Activated CD8-positive, alpha-beta T cell treated with anti-CD3 and anti-CD28 coated beads, Interleukin-2, amount 10 ng/mL, durations not matched to agents 7 days and 5 days (primary cell): Measurements from ENCODE around the gene BANF1. TPM values are rescaled to one million over a fixed set of nuclear protein-coding genes. Genes with fewer than 3 reads are reported as not detected.

ENCODE experiments used
- ATAC-seq: fragments of 150-1000 bp; cut with Tn5 transposase; one replicate; pipeline ENCODE4 v1.10.0; 2021; ENCODE audit warnings: moderate library complexity
- CTCF ChIA-PET: fragments of 350-600 bp; sonication (Branson Sonifier 250); formaldehyde crosslinking; loops from one replicate; lab custom pipeline; 2021; ENCODE audit warnings: antibody characterized with exemption; lab: Charles Lee
- POLR2A ChIA-PET: fragments of 350-600 bp; sonication (Branson Sonifier 250); formaldehyde crosslinking; loops from one replicate; lab custom pipeline; 2021; ENCODE audit warnings: antibody characterized with exemption; lab: Charles Lee
- DNase-seq: peaks from one replicate; pipeline ENCODE4 v3.0.0-alpha.2; 2020
- H3K27ac Mint-ChIP-seq: one replicate; pipeline ENCODE4 v1.8.0; 2021; ENCODE audit warnings: mild to moderate bottlenecking, mixed read lengths
- H3K27me3 Mint-ChIP-seq: one replicate; pipeline ENCODE4 v1.8.0; 2021; ENCODE audit warnings: low read depth, mixed read lengths
- H3K36me3 Mint-ChIP-seq: one replicate; pipeline ENCODE4 v1.8.0; 2021; ENCODE audit warnings: low read depth, mixed read lengths
- H3K4me1 Mint-ChIP-seq: one replicate; pipeline ENCODE4 v1.8.0; 2021; ENCODE audit warnings: low read depth, mixed read lengths
- H3K4me3 Mint-ChIP-seq: one replicate; pipeline ENCODE4 v1.8.0; 2021; ENCODE audit warnings: mild to moderate bottlenecking, mixed read lengths
- H3K9me3 Mint-ChIP-seq: one replicate; pipeline ENCODE4 v1.8.0; 2022; ENCODE audit warnings: mixed read lengths; ENCODE audit not compliant: insufficient read depth
- total RNA-seq, 2 experiments: library from RNA; stranded (reverse); gene quantifications; one replicate each; pipeline ENCODE4 v1.2.3, GENCODE V29; 2021

Gene BANF1
- total RNA-seq, 2 experiments from 2014 or later, result 290 to 298 TPM

DNA sequence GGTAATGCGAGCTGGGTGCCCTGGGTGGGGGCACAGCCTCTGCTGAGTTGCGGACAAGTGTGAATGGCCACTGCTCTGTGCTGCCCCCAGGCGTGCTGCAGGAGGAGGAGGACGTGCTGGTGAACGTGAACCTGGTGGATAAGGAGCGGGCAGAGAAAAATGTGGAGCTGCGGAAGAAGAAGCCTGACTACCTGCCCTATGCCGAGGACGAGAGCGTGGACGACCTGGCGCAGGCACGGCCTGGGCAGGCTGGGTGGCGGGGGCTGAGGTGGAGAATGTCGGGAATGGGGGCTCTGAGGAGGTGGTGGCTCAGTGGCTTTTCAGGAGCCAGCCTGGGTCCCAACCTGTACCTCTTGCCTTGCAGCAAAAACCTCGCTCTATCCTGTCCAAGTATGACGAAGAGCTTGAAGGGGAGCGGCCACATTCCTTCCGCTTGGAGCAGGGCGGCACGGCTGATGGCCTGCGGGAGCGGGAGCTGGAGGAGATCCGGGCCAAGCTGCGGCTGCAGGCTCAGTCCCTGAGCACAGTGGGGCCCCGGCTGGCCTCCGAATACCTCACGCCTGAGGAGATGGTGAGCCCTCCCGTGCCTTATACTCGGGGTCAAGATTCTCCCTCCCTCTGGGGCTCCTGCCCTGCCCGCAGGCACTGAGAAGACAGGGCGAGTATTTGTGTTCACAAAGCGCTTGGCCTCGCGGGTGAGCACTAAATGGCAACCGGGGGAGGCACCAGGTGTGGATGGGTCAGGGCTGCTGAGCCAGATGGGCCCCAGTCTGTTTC lies 36.1 kb upstream of the BANF1 start:
- no peak for ATAC-seq
- peaks cover 58% of the 10 kb centered on the region for H3K36me3 Mint-ChIP-seq
- ChIA-PET POLR2A (interaction anchor here (1.1 kb wide), 1 partner anchor 82 kb away, joined by 4 read pairs; no protein-coding TSS in a partner anchor), CTCF (no interaction called here)
- H3K9me3 Mint-ChIP-seq, result no peaks in the 10 kb centered on the region
- no peak overlapping the region for H3K27ac Mint-ChIP-seq
- no peaks in the 10 kb centered on the region for H3K27me3 Mint-ChIP-seq
- DNase-seq, result no peak
- peaks cover 33% of the 10 kb centered on the region for H3K4me1 Mint-ChIP-seq
- no peak overlapping the region for H3K4me3 Mint-ChIP-seq

DNA sequence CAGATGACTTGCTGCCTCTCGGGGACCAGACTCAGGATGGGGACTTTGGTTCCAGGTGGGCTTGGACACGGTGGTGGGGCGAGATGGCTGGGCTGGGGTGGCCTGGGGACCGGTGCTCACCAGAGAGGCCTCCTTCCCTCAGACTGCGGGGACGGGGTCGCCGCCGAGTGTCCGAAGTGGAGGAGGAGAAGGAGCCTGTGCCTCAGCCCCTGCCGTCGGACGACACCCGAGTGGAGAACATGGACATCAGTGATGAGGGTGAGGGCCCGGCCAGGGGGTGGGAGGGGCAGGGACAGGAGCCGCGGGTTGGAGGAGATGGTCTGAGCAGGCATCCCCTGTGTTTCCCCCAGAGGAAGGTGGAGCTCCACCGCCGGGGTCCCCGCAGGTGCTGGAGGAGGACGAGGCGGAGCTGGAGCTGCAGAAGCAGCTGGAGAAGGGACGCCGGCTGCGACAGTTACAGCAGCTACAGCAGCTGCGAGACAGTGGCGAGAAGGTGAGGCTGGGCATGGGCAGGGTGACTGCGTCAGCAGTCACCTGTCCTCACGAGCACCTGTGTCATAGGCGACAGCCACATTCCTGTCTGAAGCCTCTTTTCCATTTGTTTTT lies 34.9 kb upstream of the BANF1 start:
- no peak for ATAC-seq
- CTCF ChIA-PET, result no interaction called here
- H3K4me1 Mint-ChIP-seq, result peaks cover 25% of the 10 kb centered on the region
- H3K27ac Mint-ChIP-seq, result no peak overlapping the region
- H3K9me3 Mint-ChIP-seq, result no peaks in the 10 kb centered on the region
- H3K27me3 Mint-ChIP-seq, result no peaks in the 10 kb centered on the region
- H3K36me3 Mint-ChIP-seq, result peaks cover 61% of the 10 kb centered on the region
- no peak for DNase-seq
- H3K4me3 Mint-ChIP-seq, result no peak overlapping the region
- POLR2A ChIA-PET, result interaction anchor here (0.5 to 0.9 kb wide), 2 partner anchors 45 to 211 kb away, joined by 3 to 4 read pairs; no protein-coding TSS in a partner anchor

DNA sequence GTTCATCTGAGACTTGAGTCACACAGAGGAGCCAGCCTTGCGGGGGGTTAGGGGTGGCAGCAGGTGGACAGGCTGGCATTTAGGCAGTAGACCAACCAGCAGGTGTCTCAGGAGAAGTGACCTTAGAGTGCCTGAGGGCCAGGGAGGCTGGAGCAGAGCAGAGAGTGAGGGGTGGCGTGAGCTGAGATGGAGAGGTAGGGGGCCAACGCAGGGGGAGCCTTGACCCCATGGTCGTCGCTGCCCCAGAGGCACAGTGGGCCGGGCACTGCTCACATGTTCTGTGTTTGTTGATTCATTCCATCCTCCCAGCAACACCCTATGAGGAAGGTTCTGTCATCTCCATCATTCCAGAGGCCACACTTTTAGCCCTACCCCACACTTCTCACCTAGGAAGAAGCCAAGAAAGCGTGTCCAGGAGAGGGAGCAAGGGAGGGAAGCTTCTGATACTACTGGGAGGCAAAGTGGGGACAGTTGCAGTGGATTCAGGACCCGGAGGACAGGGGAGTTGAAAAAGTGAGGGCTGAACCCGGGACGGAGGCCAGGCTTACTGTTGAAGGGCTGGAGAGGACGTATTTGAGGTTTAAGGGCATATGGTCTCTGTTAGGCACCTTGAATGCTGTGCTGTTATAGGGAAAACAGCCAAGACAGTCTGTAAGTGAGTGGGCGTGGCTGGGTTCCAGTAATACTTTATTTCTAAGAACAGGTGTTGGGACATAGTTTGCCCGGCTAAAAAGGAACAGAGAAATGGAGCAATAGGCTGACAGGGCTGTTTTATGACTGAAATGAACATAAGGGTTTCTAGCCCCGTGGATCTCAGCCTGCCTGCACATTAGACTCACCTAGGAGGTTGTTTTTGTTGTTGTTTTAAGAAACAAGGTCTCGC lies 33.5 kb upstream of the BANF1 start:
- Mint-ChIP-seq H3K4me1 (peaks cover 12% of the 10 kb centered on the region), H3K36me3 (peaks cover 58% of the 10 kb centered on the region), H3K27ac (no peak overlapping the region), H3K4me3 (no peak overlapping the region), H3K27me3 (no peaks in the 10 kb centered on the region), H3K9me3 (no peaks in the 10 kb centered on the region)
- POLR2A ChIA-PET, result no interaction called here
- CTCF ChIA-PET, result interaction anchor here (1.2 kb wide), 1 partner anchor 84 kb away, joined by 3 read pairs; no protein-coding TSS in a partner anchor
- no peak for DNase-seq
- ATAC-seq, result no peak

- DNase-seq, result no peak
- POLR2A ChIA-PET, result no interaction called here
- H3K36me3 Mint-ChIP-seq, result peaks cover 51% of the 10 kb centered on the region
- peaks cover 3% of the 10 kb centered on the region for H3K4me1 Mint-ChIP-seq
- no peaks in the 10 kb centered on the region for H3K9me3 Mint-ChIP-seq
- H3K27me3 Mint-ChIP-seq, result no peaks in the 10 kb centered on the region
- no peak overlapping the region for H3K4me3 Mint-ChIP-seq
- CTCF ChIA-PET, result interaction anchor here (1.0 to 3.0 kb wide), 3 partner anchors 81 to 88 kb away, joined by 3 to 15 read pairs (median 13); partner anchors contain the start of genes CCDC85B and FIBP
- no peak overlapping the region for H3K27ac Mint-ChIP-seq
- no peak for ATAC-seq
Measured at GRCh38 chr11:65972116-65972515, 30.2 kb upstream of the BANF1 start.

DNA sequence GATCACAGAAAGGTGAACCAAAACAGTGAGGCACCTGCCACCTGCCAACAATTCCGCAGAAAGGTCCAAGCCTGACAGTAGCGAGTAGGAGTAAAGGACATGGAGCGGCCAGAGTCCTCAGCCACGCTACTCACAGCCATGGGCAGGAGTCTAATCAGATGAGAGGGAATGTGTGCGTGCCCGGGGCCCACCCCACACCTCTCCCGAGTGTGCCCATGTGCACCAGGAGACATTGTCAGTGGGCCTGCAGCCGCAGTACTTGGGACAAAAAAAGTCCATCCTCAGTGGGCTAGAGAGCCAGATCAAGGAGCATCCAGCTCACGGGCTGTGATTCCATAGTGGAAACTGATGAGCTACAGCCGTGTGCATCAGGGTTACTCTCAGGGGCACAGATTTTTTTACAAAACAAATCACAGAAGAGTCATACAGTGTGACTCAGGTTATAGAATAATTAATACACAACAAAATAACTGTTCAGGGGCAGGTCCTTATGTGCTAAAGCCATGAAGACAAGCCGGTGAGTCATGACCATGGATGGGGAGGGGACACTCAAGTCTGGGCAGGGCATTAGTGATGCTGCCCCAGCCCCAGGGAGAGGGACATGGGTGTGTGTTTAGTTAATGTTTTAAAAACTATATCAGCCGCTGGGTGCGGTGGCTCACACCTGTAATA lies 28.7 kb upstream of the BANF1 start:
- Mint-ChIP-seq H3K36me3 (peaks cover 49% of the 10 kb centered on the region), H3K27me3 (no peaks in the 10 kb centered on the region), H3K4me3 (no peak overlapping the region), H3K4me1 (peaks cover 3% of the 10 kb centered on the region), H3K27ac (peak overlapping the region; percentile 2), H3K9me3 (no peaks in the 10 kb centered on the region)
- ATAC-seq, result no peak
- ChIA-PET POLR2A (no interaction called here), CTCF (interaction anchor here (1.0 kb wide), 1 partner anchor 44 kb away, joined by 3 read pairs; no protein-coding TSS in a partner anchor)
- DNase-seq, result no peak

DNA sequence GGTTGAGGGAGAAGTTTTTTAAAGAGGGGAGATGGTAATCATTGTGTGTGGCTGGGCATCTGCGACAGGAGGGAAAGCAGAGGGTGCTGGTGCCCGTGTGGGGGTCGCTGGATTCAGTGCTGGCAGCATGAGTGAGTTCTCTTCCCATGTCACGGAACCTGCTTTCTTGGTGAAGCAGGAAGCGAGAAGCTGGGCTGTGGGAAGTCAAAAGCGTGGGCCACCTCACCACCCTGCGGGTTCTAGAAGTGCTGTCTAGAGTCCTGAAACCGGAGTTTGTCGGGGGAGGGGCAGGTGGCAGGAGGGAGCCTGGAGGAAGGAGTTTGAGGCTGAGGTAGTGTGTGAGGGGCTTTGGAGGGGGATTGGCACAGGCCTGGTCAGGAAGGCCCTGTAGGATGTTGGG lies 26.5 kb upstream of the BANF1 start:
- peaks cover 48% of the 10 kb centered on the region for H3K36me3 Mint-ChIP-seq
- H3K9me3 Mint-ChIP-seq, result no peaks in the 10 kb centered on the region
- H3K4me1 Mint-ChIP-seq, result no peaks in the 10 kb centered on the region
- ChIA-PET CTCF (no interaction called here), POLR2A (no interaction called here)
- no peaks in the 10 kb centered on the region for H3K27me3 Mint-ChIP-seq
- H3K4me3 Mint-ChIP-seq, result no peak overlapping the region
- peak overlapping the region; percentile 18 for H3K27ac Mint-ChIP-seq
- ATAC-seq (no peak), DNase-seq (no peak)

GRCh38 chr11:65976216-65977176 lies 25.8 kb upstream of the BANF1 start:
- Mint-ChIP-seq H3K9me3 (no peaks in the 10 kb centered on the region), H3K27ac (peak overlapping the region; percentile 18), H3K4me1 (no peaks in the 10 kb centered on the region), H3K36me3 (peaks cover 48% of the 10 kb centered on the region), H3K4me3 (no peak overlapping the region), H3K27me3 (no peaks in the 10 kb centered on the region)
- no peak for ATAC-seq
- ChIA-PET CTCF (no interaction called here), POLR2A (interaction anchor here (1.6 kb wide), 1 partner anchor 11 kb away, joined by 3 read pairs; no protein-coding TSS in a partner anchor)
- DNase-seq, result no peak

GRCh38 chr11:65977621-65978390 lies 24.5 kb upstream of the BANF1 start:
- ChIA-PET CTCF (interaction anchor here (2.0 kb wide), 1 partner anchor 93 kb away, joined by 10 read pairs; no protein-coding TSS in a partner anchor), POLR2A (interaction anchor here (1.6 kb wide), 1 partner anchor 13 kb away, joined by 3 read pairs; no protein-coding TSS in a partner anchor)
- Mint-ChIP-seq H3K9me3 (no peaks in the 10 kb centered on the region), H3K27ac (no peak overlapping the region), H3K4me1 (no peaks in the 10 kb centered on the region), H3K36me3 (peaks cover 42% of the 10 kb centered on the region), H3K27me3 (no peaks in the 10 kb centered on the region), H3K4me3 (no peak overlapping the region)
- ATAC-seq (no peak), DNase-seq (no peak)

GRCh38 chr11:65978391-65979238 lies 23.7 kb upstream of the BANF1 start:
- H3K4me1 Mint-ChIP-seq, result no peaks in the 10 kb centered on the region
- H3K27ac Mint-ChIP-seq, result no peak overlapping the region
- H3K27me3 Mint-ChIP-seq, result no peaks in the 10 kb centered on the region
- DNase-seq (no peak), ATAC-seq (no peak)
- H3K4me3 Mint-ChIP-seq, result no peak overlapping the region
- POLR2A ChIA-PET, result no interaction called here
- no peaks in the 10 kb centered on the region for H3K9me3 Mint-ChIP-seq
- peaks cover 36% of the 10 kb centered on the region for H3K36me3 Mint-ChIP-seq
- CTCF ChIA-PET, result interaction anchor here (1.0 to 2.0 kb wide), 3 partner anchors 91 to 162 kb away, joined by 3 to 10 read pairs (median 4); partner anchors contain the start of gene FIBP
